ENCODE data around the gene NRG2.

The NRG2 gene

DNA sequence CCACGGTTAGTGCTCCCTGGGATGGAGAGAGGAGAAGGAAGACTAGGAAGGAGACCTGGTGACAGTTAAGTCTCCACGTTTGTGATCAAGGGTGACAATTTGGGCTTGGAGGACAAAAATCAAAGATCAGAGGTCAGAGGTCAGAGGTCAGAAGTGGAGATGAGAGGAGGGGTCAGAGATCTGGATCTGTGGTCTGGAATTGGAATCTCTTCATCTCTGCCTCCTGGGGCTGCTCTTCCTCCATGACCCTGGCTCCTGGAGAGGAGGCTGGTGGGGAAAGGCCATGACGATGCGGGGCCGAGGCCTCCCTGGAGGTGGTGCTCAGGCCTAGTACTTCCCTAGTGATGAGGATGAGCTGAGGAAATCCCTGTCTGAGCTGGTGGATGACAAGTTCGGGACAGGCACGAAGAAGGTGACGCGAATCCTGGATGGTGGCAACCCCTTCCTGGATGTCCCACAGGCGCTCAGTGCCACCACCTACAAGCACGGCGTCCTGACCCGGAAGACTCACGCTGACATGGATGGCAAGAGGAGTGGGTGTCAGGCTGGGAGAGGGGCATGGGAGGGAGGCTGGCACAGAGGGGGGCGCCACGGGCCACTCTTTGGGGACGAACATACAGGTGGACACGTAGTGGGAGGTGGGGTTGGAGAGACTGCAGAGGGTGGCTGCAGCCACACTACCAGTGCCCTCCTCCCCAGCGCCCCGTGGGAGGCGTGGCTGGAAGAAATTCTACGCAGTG, 206.5 kb downstream of the NRG2 start:
- no peak for DNase-seq (ENCODE audit: low spot score)

DNA sequence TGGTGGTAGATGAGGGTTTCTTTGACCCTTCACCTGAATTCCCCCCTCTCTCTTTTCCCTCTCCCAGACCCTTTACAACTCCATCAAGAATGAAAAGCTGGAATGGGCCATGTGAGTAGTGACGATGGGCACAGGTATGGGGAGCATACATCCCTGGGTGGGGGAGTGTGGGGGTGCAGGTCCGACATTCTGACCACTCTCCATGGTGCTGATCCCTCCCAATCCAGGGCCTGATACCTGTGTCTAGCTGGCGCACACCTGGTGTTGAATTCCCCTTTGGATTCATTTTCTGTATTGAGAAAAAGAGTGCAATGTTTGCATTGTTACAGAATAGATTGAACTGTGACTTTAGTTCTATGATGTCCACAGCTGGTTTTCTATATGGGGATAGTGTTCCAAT, 207.4 kb downstream of the NRG2 start:
- DNase-seq (ENCODE audit: low spot score) = no peak

DNA sequence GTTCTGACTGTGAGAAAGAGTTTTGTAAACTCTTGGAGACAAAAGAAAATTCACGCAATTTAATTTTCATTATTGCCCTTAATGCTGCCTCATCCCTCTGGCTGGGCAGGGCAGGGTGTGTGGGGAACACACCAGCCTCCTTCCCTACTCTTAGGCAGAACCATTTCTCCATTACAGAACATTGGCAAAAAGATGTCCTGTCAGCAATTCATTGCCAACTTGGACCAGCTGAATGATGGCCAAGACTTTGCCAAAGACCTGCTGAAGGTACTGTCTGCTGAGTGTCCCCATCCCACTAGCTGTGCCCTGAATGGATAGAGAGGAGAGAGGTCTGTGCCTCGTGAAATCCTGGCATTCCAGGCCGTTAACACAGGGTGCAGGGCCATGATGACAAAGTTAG, 209.6 kb downstream of the NRG2 start:
- no peak for DNase-seq (ENCODE audit: low spot score)

DNA sequence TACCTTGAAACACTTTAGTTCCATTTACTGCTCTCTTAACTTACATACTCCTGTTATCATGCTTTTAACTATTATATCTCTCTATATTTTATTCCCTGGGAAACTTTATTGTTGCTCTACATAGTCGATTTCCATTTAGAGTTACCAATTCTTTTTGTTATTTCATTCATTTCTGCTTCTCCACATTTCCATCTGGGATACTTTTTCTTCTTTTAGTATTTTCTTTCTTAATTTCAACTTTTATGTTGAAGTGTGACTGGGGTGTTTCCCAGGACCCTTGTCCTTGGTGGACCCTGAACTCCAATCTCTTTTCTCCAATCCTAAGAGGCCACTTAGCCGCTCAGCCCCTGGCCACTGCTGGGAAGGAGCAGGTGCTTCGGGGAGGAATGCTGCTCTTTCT, 211.5 kb downstream of the NRG2 start:
- no peak for DNase-seq (ENCODE audit: low spot score)

DNA sequence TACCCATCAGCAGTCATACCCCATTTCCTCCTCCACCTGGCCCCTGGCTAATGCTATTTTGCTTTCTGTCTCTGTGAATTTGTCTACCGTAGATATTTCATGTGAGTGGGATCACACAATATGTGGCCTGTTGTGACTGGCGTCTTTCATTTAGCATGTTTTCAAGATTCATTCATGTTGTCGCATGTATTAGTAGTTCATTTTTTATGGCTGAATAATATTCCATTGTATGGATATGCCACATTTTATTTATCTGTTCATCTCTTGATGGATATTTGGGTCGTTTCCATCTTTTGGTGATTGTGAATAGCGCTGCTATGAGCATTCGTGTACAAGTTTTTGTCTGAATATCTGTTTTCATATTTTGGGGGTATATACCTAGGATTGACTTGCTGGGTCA, 213.6 kb downstream of the NRG2 start:
- DNase-seq (ENCODE audit: low spot score) = no peak

DNA sequence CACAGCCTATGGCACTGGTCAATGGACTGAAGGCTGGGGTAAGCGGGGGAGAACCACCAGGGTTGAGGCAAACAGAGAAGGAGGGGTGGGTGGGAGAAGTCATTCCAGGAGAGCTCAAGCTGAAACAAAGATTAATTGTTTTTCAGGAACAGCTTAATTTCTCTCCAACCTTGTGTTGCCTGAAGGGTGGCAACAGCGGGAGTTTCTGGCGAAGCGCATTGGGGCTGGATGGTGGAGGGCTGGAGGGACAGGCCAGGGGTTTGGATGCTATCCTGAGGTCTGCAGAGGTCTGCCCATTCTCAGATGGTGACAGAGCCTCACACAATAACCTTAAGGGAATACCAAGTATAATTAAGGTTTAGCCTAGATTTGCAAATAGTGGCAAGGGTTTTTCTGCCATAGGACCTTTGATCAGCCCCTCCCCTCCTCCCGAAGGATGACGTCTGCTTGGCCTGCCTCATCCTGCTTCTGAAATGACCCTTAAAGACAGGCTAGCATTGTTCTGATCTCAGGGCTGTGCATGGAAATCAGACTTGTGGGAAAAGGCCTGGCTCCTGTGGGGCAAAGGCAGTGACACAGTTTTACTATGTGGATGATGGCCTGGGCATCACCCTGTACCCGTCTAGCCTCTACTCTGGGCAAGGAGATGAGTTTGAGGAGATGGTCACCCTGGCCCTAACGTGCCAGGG, 214.7 kb downstream of the NRG2 start:
- DNase-seq (ENCODE audit: low spot score) = no peak

DNA sequence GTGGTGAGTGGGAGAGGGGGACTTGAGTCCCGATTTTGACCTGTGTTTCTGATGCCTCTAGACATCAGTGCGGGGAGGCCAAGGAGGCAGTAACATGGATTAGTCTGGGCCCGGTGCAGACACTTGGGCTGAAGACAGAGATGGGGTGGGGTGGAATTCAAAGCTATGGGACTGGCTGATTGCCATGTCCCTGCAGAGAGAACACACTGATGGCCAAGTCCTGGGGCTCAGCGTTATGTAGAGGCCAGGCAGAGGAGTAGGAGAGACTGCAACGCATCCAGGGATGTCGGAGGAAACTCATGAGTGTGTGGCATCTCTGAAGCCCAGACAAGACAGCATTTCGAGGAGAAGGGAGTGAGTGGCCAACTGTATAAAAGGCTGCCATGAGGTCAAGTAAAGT, 217.4 kb downstream of the NRG2 start:
- no peak for DNase-seq (ENCODE audit: low spot score)

DNA sequence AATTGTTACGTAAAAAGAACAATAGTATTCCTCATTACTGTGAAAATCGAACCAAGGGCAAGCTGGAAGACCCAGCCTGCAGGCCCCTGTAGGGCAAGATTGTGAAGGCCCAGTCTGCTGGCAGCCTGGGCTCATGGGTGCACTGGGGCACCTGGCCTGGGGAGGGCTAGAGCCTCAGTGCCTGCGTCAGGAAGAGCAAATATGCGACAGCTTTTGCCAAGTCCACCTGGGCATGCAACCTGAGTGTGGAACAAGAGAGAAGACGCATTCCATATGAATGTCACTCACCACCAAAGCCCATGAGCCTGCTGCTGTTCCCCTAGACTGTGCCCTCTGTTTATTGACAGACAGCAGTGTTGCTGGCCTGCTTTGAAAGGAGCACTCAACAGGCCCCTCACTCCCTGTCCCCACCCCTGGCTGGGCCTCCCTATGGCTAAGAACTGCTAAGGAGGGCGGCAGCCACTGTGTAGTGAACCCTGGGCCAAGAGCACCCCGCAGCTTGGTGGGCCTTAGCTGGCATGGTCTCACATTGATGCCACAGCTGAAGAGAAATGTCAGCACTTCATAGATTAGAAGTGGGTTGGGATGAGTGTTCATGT, 219.2 kb downstream of the NRG2 start:
- DNase-seq (ENCODE audit: low spot score) = no peak

DNA sequence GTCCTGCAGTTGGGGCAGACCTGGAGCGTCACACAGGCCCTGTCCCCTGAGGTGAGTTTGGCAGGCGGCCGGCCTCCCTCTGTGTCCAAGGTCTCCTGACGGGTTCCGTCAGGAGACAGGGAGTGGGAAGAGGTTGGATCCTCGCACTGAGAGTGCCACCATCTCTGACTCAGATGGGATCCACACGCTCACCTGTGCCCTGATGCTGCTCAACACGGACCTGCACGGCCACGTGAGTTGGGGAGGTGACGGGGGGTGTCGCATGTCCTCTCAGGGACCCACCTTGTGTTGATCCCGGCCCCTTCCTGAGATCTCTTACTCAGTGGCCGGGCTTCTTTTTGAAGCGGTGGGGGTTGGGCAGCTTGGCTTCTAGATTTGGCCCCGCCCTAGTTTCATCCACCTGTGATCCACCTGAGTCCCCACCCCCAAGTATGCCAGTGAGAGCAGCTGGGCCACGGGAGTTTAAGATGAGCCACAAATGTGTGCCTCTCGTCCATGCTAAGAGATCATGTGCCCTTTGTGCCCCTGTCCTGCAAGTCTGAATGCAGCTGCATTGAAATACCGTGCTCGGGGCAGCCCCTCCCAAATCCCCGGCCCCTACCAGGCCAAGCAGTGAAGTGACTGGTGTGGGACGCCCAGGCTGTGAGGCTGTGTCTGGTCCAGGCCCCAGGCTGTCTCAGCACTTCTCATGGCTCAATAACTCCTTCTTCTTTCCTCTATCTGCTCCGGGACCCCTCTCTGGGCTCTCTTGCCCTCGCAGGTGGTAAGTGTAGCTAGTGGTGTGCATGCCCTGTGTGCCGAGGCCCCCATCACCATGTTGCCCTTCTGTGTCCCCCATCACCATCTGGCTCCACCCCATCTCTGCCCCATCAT, 220.3 kb downstream of the NRG2 start:
- no peak for DNase-seq (ENCODE audit: low spot score)

DNA sequence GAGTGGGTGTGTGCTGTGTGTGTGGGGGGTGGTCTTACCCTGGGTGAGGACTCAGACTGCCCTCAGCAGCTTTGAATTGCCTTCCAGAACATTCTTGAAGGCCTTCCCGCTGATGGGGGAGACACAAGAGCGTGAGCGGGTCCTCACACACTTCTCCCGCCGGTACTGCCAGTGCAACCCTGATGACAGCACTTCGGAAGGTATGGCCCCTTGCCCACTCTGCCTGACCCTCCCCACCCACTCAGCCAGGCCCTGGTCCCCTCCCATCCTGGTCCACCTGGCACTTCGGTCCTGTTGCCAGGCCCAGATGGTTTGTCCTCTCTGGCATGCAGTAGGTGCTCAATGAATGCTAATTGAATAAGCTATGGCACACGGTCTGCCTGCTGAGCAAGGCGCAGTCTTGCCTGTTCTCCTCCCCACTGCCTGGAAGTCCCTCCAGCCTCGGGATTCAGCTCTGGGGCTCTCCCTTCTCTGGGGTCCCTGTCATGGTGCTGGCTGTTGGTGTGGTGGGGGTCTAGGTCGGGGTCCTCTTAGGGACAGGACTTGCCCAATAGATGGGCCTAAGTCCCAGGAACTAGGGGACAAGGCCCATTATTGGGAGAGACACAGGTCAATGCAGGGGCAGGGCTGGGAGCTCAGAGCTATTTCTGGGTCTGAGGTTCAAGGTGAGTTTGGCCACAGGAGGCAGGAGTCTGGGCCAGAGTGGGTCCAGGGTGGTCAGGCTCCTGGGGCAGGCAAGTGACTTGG, 221.1 kb downstream of the NRG2 start:
- no peak for DNase-seq (ENCODE audit: low spot score)

DNA sequence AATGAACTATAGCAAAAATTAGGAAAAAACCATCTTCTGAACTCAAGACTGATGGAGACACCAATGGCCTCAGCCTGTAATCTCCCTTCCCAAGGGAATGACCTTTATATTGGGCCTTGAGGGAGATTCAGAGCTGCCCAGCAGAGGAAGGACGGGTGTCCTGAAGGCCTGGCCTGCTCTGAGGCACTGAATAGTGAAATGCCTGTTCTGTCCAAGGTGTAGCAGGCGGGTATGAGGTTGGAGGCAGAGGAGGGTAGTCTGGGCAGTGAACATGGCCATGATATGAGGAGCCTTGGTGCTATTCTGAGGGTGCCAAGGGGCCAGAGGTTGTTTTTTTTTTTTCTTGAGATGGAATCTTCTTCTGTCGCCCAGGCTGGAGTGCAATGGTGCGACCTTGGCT, 222.5 kb downstream of the NRG2 start:
- DNase-seq (ENCODE audit: low spot score) = no peak

DNA sequence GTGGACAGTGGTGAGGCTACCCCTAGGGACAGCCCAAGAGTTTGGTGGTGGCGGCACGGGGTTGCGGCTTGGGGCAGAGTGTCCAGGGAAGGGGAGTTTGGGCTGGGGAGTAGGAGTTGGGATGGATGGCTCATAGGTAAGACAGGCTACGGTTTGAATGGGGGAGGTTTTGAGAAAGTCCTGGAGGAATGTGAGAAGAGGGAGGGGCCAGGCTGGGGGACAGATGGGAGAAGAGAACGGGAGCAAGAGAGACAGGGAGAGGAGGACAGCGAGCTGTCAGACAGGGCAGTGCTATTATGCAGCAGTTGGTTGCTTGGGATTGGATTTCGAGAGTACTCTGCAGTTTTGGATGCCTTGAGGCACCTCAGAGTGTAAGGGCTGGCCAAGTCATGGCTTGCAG, 223.0 kb downstream of the NRG2 start:
- no peak for DNase-seq (ENCODE audit: low spot score)

DNA sequence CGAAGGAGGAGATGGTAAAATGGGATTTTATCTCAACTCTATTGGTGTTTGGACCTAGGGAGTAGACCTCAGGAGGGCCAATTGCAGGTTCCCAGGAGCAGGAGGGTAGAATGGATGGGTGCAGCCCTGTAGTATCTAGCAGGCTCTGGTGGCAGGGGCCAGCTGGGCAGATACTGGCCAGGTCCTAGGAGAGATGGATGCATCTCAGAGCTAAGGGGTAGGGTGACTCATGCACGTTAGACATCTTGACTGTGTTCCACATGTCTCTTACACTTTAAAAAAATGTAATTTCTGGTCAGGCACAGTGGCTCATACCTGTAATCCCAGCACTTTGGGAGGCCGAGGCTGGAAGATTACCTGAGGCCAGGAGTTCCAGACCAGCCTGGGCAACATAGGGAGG, 225.1 kb downstream of the NRG2 start:
- DNase-seq (ENCODE audit: low spot score) = no peak

DNA sequence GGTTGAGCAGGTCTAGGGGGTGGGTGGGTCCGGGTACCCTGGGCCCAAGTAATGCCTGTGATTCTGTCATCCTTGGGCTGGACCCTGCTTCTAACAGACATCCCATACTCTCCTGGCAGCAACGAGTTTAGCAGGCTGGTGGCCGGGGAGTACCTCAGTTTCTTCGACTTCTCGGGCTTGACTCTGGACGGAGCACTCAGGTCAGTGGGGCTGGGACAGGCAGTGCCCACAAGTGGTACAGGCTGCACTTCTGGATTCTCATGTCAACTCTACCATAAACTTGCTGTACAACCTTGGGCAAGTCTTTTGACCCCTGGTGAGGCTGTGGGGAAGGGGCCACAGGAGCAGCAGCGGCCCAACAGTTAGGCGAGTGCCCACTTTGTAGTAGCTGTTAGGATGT, 225.7 kb downstream of the NRG2 start:
- no peak for DNase-seq (ENCODE audit: low spot score)

DNA sequence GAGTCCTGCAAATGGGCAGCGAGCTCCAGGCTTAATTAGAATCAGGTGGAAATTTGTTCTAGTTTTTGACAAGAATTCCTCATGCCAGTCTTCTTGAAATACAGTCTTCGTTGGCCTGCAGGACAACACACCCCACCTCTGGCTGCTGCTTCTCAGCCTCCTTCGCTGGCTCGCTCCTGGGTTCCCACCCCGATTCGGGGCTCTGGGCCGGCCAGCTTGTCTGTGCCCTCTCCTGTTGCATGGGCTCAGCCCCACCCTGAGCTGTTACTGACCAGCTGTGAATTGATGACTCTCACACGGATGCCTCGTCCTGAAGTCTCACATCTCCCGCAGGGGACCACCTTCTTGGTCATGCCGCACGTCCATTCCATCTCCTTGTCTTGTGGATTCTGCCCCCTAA, 226.5 kb downstream of the NRG2 start:
- no peak for DNase-seq (ENCODE audit: low spot score)

DNA sequence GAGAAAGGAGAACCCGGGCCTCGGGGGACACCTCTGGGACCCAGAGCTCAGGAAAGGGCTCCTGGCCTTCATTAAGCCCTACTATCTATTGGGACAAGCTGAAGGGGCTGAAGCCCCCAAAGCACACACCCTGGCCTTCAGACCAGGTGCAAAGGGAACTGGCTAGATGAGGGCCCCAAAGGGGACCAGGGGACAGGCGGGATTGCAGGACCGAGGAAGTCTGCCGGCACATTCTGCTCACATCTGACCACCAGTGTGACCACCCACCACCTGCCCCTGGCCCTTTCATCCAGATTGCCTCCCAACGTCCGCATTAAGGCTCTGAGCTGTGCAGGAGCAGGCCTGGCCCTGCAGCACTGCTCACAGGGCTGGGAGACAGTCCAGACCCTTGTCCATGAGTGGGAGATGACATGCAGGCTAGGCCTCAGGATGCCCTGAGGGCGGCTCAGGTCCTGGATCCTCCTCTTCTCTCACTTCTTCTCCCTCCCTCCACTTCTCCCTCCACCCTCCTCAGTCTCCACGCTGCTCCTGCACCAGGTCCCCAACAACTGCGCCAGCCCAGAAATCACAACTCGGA, 228.3 kb downstream of the NRG2 start:
- no peak for DNase-seq (ENCODE audit: low spot score)

DNA sequence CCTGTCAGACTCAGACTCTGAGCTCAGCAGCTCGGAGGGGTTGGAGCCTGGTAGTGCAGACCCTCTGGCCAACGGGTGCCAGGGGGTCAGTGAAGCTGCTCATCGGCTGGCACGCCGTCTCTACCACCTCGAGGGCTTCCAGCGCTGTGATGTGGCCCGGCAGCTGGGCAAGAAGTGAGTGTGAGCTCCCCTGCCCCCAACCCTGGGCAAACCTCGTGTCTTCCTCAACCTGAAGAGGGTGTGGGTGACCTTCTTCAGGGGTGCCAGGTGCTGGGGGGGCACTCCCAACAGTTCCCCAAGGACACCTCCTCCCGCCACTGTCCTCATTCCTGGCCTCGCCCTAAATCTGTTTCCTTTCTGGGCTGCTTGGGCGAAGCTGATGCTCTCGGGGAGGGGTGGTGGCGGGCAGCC, 228.9 kb downstream of the NRG2 start:
- DNase-seq (ENCODE audit: low spot score) = no peak

DNA sequence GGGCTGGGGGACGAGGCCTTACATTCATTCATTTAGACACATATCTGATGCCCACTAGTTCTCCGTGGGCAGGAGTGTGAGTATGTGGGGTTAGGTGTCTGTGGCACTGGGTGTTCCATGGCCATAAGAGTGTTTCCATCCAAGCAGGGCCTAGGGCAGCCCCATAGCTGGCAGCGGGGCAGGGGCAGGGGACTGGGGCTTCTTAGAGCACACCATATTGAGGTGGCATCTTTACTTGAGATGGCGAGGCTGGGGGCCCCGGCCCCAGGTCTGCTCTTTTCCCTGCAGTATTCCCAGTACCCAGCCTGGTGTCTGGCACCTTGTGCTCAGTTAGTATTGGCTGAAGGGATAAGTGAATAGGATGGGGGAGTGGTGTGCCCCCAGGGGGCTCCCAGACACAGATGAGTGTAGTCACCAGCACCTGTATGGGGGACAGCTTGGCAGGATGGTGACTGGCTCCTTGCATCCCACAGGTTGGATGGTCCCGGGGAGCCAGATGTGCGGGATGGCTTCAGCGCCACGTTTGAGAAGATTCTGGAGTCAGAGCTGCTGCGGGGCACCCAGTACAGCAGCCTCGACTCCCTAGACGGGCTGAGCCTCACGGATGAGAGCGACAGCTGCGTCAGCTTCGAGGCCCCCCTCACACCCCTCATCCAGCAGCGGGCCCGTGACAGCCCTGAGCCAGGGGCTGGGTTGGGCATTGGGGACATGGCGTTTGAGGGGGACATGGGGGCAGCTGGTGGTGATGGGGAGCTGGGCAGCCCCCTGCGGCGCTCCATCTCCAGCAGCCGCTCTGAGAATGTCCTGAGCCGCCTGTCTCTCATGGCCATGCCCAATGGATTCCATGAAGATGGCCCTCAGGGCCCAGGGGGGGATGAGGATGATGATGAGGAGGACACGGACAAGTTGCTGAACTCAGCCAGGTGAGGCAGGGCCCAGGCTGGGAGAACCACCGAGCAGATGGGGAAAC, 230.0 kb downstream of the NRG2 start:
- DNase-seq (ENCODE audit: low spot score) = no peak

DNA sequence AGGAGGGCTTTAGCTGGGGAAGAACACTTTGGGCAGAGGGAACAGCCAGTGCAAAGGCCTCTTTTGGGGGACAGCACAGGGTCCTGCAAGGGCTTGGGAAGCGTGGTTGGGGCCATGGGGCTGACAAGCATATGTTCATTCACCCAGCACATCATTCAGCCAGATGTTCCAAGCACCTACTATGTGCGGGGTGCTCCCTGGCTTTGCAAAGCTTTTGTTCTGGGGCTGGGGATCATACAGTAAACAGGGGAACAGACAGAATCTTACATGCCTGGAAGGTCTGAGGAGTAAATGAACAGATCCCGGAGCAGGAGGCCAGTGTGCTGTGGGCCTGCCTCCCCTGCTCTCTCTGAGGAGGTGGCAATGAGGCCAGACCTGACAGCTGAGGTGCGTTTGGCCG, 230.8 kb downstream of the NRG2 start:
- no peak for DNase-seq (ENCODE audit: low spot score)

DNA sequence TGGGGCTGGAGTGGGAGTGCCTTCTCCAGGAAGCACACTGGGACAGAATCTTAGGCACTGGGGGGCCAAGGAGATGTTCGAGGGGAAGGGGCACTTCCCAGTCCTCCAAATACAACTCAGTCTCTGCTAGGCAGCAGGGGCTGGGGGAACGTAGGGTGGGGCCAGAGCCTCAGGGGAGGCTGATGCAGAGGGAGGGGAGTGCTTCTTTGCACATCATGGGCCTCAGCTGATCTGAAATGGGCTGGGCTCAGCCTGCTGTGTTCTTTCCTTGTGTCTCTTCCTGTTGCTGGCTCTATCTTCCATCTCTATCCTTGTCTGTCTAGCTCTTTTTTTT, 231.9 kb downstream of the NRG2 start:
- DNase-seq (ENCODE audit: low spot score) = no peak

Measured in AG08396 (cell line).